HG03342 (cell line): ENCODE results near the gene GRK4.
"Not testable (repeated sequence)": the region's sequence is repeated elsewhere in the genome, so short reads cannot be mapped to it uniquely, and the experiment has no call there.

ENCODE experiments used
- ATAC-seq: cut with Tn5 transposase; IDR thresholded peaks from one replicate; pipeline ENCODE4 v1.9.1; 2021; ENCODE audit warnings: mild to moderate bottlenecking, moderate library complexity; ENCODE audit not compliant: unreplicated experiment

The GRK4 gene

GRCh38 chr4:2963175-2963965 is at the start of gene GRK4, which contains the start of gene NOP14:
GRK4 (plus strand) TSS chr4:2963571; CDS start chr4:2964071, 500 bp downstream.
NOP14 (minus strand) TSS chr4:2963406; CDS start chr4:2963319, 87 bp downstream.
- ATAC-seq = peak; percentile 89

DNA sequence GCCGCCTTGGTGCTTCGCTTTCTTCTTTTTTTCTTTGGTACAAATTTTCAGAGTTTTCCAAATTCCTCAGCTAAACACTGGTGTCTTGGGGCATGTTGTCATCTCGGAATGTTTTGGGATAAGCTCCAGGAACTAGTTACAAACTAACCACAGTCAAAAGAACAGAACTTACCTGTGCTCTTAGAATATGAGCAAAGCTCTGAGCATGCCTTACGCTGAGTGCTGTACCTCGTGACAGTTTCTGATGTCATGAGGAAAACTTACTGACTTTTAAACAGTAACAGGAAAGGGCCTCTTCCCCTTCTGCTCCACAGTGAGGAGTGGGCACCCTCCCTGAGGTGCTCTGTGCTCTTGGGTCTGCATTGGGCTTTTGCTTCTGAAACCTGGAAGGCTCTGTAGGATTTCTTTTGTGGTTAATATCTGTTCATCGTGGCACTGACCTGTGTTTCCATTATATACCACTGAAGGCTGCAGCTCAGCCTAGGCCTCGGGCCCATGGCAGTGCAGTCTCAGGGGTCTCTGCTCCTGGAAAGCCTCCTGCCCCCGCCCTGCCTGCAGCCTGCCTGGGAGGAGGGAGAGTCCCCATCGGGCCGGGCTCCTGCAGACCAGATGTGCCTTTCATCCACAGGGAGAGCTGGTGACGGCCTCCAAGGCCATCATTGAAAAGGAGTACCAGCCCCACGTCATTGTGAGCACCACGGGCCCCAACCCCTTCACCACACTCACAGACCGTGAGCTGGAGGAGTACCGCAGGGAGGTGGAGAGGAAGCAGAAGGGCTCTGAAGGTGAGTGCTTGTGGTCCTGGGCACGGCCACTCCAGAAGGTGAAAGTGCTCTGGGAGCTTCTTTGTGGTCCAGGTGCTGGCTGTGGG is 48.9 kb upstream of the GRK4 start:
- ATAC-seq = no peak

DNA sequence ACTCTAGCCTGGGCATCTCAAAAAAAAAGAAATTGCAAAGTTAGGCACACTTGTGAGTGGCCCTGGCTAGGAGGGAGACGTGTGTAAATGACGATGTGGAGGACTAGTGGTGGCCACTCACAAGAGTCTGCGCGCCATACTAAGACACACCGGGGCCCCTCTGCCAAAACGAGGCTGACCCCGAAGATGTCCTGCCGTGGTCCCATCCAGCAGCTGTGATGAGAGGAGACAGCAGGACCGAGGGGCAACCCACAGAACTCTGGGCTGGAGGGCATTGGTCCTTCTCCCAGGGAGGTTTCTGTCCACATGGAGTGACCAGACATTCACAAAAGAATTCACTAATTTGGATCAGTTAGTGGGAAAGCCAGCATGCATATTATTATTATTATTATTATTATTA is 47.6 kb upstream of the GRK4 start:
- no peak for ATAC-seq

DNA sequence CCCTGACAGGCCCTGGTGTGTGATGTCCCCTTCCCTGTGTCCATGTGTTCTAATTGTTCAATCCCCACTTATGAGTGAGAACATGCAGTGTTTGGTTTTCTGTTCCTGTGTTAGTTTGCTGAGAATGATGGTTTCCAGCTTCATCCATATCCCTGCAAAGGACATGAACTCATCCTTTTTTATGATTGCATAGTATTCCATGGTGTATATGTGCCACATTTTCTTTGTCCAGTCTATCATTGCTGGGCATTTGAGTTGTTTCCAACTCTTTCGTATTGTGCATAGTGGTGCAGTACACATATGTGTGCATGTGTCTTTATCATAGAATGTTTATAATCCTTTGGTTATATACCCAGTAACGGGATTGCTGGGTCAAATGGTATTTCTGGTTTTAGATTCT is 46.7 kb upstream of the GRK4 start:
- not testable (repeated sequence) for ATAC-seq

- ATAC-seq = not testable (repeated sequence)
Observed at GRCh38 chr4:2918300-2918699, 45.1 kb upstream of the GRK4 start.

- ATAC-seq = not testable (repeated sequence)
Observed at GRCh38 chr4:2918714-2919113, 44.7 kb upstream of the GRK4 start.

DNA sequence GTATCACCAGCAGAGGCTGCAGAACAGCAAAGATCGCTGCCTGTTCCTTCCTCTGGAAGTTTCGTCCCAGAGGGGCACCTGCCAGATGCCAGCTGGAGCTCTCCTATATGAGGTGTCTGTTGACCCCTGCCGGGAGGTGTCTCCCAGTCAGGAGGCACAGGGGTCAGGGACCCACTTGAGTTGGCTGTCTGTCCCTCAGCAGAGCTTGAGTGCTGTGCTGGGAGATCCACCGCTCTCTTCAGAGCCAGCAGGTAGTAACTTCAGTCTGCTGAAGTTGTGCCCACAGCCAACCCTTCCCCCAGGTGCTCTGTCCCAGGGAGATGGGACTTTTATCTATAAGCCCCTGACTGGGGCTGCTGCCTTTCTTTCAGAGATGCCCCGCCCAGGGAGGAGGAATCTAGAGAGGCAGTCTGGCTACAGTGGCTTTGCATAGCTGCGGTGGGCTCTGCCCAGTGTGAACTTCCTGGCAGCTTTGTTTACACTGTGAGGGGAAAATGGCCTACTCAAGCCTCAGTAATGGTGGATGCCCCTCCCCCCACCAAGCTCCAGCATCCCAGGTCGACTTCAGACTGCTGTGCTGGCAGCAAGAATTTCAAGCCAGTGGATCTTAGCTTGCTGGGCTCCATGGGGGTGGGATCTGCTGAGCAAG is 40.8 kb upstream of the GRK4 start:
- ATAC-seq = not testable (repeated sequence)

- ATAC-seq = no peak
Observed at GRCh38 chr4:2923141-2923551, 40.2 kb upstream of the GRK4 start.

GRCh38 chr4:2923668-2924173 is 39.6 kb upstream of the GRK4 start:
- ATAC-seq = no peak

- ATAC-seq = no peak
Observed at GRCh38 chr4:2924286-2924685, 39.1 kb upstream of the GRK4 start.

DNA sequence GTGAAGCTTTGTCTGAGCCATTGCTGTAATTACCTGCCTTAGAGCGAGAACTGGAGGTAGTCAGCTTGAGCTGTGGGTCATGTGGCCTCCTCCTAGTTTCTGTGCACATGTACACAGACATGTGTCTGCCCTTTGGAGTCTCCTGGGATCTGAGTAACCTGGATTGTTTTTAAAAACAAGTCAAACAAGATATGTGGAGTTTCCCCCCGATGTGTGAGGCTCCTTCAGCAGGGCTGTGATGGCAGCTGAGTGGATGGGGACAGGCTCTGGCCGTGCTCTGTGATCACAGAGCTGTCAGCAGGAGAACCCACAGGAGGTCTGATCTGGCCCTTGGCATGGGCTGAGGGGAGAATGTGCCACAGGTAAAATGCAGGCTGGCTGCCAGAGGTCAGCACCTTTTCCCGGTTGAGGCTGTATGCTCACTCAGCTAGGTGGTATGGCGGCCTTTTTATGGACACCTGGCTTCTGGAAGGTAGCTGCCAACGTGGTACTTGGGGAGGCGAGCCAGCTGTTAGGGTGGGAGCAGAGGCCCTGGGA is 38.5 kb upstream of the GRK4 start:
- ATAC-seq = no peak

- ATAC-seq = no peak
Observed at GRCh38 chr4:2925496-2925895, 37.9 kb upstream of the GRK4 start.

DNA sequence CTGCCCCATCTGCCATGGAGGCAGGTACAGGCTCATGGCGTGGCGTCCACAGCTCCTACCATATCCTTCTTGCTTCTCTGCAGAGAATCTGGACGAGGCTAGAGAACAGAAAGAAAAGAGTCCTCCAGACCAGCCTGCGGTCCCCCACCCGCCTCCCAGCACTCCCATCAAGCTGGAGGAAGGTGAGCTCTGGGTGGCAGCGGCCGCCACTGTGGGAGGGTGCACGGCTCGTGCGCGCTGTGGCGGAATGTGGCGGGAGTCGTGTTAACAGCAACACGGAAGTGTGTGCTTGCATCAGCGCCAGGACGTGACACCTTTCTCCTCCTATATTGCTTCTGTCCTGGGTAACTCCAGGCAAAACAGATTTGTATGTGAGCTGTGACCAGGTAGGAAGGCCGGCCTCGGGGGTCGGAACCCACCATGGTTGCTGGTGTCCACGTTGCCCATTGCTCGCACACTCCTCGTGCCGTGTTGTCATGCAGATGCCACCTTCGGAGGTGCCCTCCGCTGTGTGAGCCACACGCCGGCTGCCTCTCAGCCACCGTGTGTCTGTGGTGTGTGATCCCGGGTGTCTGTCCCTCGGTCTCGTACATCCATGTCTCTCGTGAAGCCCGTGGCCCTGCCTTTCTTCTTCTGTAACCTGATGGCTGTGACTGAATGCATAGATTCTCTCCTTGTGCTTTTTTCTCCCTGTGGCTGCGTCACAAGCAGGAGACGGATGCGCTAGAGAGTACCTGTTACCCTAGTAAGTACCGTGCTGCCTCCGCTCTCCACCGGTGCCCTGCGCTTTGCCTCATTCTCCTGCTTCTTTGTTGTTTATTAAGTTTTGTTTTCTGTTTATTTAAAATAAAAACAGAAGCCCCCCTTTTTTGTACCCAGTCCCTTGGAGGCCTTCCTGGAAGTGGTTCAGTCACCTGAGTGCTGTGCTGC is 37.2 kb upstream of the GRK4 start:
- no peak for ATAC-seq

DNA sequence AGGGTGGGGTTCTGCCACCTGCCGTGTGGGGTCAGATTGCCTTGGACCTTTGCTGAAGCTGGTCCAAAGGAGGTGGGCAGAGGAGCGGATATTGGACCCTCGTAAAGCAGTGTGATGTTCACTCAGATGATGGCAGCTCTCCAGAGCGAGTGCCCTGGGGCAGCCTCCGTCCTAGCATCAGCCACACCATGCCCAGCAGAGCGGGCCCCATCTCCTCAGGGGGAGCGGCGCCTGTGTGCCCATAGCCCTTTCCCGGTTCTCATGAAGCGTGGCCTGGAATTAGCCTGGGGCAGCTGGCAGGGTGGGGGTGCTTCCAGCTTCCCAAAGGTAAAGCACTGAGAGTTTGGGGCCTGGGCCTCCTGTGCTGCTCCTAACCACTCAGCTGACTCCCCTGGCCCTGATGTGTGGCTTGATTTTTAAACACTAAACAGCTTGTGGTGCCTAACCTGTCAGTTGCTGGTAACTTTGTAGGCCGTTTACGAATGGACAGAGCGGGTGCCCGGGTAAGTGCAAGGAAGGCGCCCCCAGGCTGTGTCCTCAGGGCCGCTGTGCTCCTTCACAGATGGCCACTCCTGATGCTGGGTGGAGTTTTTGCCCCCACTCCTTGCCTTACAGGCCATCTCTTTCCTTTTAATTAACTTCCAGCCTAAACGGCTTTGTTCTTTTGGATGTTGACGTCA is 36.2 kb upstream of the GRK4 start:
- no peak for ATAC-seq

DNA sequence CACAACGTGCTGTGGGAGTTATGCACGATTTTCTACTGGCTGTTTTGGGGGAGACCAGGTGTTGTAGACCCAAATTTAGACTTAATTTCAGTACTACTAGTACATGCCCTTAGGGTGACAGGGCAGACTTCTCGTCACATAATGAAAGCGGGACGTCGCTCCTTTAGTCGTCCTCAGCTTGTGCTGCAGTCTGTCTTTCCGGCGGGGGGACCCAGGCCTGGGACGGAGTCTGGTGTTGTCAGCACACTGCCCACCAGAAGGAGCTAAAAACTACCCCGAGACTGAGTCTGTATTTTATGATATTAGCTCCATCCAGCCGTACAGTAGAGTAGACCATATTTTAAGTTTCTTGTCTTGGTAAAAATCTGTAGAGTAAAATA is 35.7 kb upstream of the GRK4 start:
- ATAC-seq = no peak

GRCh38 chr4:2928242-2929176 is 34.9 kb upstream of the GRK4 start:
- ATAC-seq = no peak

GRCh38 chr4:2929469-2929868 is 33.9 kb upstream of the GRK4 start:
- no peak for ATAC-seq

DNA sequence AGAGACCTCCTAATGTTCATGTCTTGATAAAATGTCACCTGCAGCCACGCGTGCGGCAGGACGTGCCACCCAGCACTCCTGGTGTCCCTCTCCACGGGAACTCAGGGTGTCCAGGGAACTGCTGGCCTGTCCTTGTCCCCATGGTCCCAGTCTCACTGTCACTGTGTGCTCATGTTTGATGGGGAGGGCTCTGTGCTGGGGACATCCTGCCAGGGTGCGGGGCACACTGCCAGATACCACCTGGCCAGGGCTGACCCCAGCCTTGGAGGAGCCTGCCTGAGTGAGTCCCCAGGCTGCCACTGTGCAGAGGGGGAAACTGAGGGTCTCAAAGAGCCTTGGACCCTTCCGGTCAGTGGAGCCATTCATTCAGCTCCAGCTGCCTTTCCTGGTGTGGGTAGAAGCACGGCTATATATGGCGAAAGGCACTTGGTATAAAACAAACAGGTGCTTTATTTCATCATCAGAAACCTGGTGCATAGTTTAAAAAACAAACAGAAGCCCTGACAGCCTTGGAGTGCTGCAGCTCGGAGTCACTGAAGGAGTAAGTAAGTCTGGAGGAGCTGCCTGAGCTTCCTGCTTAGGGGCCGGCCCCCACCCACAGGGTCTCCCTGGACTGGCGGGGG is 33.1 kb upstream of the GRK4 start:
- ATAC-seq = no peak
